Ishikawa (cell line): ENCODE measurements around the gene CLUH.

Experiments
- CEBPB ChIP-seq: IDR thresholded peaks from 2 replicates; pipeline ENCODE4 v1.6.1; 2012
- CREB1 ChIP-seq: IDR thresholded peaks from 2 replicates; pipeline ENCODE4 v1.6.1; 2012; ENCODE audit warnings: low read depth
- EGR1 ChIP-seq: IDR thresholded peaks from 2 replicates; pipeline ENCODE4 v1.6.1; 2012
- EP300 ChIP-seq: IDR thresholded peaks from 2 replicates; pipeline ENCODE4 v1.6.1; 2012; ENCODE audit warnings: borderline replicate concordance
- FOXM1 ChIP-seq: IDR thresholded peaks from 2 replicates; pipeline ENCODE4 v1.6.1; 2012; ENCODE audit warnings: low read depth, borderline replicate concordance
- MAX ChIP-seq: IDR thresholded peaks from 2 replicates; pipeline ENCODE4 v1.6.1; 2012
- NFIC ChIP-seq: IDR thresholded peaks from 2 replicates; pipeline ENCODE4 v1.6.1; 2012
- RAD21 ChIP-seq: IDR thresholded peaks from 2 replicates; pipeline ENCODE4 v1.6.1; 2012; ENCODE audit warnings: low read depth
- REST ChIP-seq: IDR thresholded peaks from 2 replicates; pipeline ENCODE4 v1.6.1; 2012; ENCODE audit warnings: low read depth, mild to moderate bottlenecking
- TAF1 ChIP-seq: IDR thresholded peaks from 2 replicates; pipeline ENCODE4 v1.6.1; 2012; ENCODE audit warnings: low read depth, mild to moderate bottlenecking
- TCF12 ChIP-seq: IDR thresholded peaks from 2 replicates; pipeline ENCODE4 v1.6.1; 2012; ENCODE audit warnings: low read depth
- TEAD4 ChIP-seq: IDR thresholded peaks from 2 replicates; pipeline ENCODE4 v1.6.1; 2012
- USF1 ChIP-seq: IDR thresholded peaks from 2 replicates; pipeline ENCODE4 v1.6.1; 2012
- YY1 ChIP-seq: IDR thresholded peaks from 2 replicates; pipeline ENCODE4 v1.6.1; 2012; ENCODE audit warnings: low read depth
- ZBTB7A ChIP-seq: IDR thresholded peaks from 2 replicates; pipeline ENCODE4 v1.6.1; 2012; ENCODE audit warnings: low read depth

CLUH gene

GRCh38 chr17:2689411-2690164 is 22.0 kb downstream of the CLUH start:
- TF ChIP-seq FOXM1 (no peak), MAX (no peak), CREB1 (no peak)

- TF ChIP-seq CEBPB (no peak), TCF12 (no peak), FOXM1 (no peak), EP300 (no peak), TAF1 (no peak), REST (no peak), NFIC (no peak), TEAD4 (no peak), USF1 (no peak), ZBTB7A (no peak)
Observed at GRCh38 chr17:2688351-2689342, 22.9 kb downstream of the CLUH start.

- no peak for TF ChIP-seq USF1
- no peak for TF ChIP-seq REST
- no peak for TF ChIP-seq CEBPB
- no peak for TF ChIP-seq RAD21
- TF ChIP-seq FOXM1: no peak
- TF ChIP-seq TEAD4: no peak
- no peak for TF ChIP-seq NFIC
- TF ChIP-seq MAX: no peak
- no peak for TF ChIP-seq ZBTB7A
- TF ChIP-seq TCF12: no peak
- no peak for TF ChIP-seq YY1
- no peak for TF ChIP-seq EGR1
- no peak for TF ChIP-seq CREB1
- no peak for TF ChIP-seq EP300
- no peak for TF ChIP-seq TAF1
Observed at GRCh38 chr17:2687074-2687418, 24.5 kb downstream of the CLUH start.

- no peak for TF ChIP-seq EGR1
- TF ChIP-seq NFIC: no peak
- TF ChIP-seq YY1: no peak
Observed at GRCh38 chr17:2685696-2686095, 25.9 kb downstream of the CLUH start.

- TF ChIP-seq TCF12 (no peak), TAF1 (no peak)
Observed at GRCh38 chr17:2684549-2684948, 27.0 kb downstream of the CLUH start.

- no peak for TF ChIP-seq MAX
- TF ChIP-seq YY1: no peak
- no peak for TF ChIP-seq NFIC
- TF ChIP-seq USF1: no peak
- no peak for TF ChIP-seq CEBPB
- TF ChIP-seq FOXM1: no peak
- TF ChIP-seq TEAD4: no peak
- no peak for TF ChIP-seq EP300
- no peak for TF ChIP-seq RAD21
- TF ChIP-seq ZBTB7A: no peak
- no peak for TF ChIP-seq REST
- no peak for TF ChIP-seq EGR1
Observed at GRCh38 chr17:2683912-2684311, 27.7 kb downstream of the CLUH start.
